Panc1 (cell line): ENCODE data around the gene FLYWCH1. TPM values are rescaled to one million over a fixed set of nuclear protein-coding genes. Genes with fewer than 3 reads are reported as not detected.

Source experiments
- ATAC-seq: fragments of 200-7000 bp; cut with Tn5 transposase; 2 replicates; pipeline ENCODE4 v1.9.1; 2020; ENCODE audit warnings: mild to moderate bottlenecking, moderate library complexity
- BruUV-seq: library from RNA; stranded (reverse); fragments of 400-500 nt; replicated peaks from 2 replicates; lab custom pipeline; 2021; lab: Mats Ljungman, UMichigan
- CTCF ChIA-PET: fragments of 300-600 bp; sonication (Branson Sonifier 250); formaldehyde crosslinking; loops from one replicate; lab custom pipeline; 2022; ENCODE audit warnings: antibody characterized with exemption; lab: Charles Lee
- POLR2A ChIA-PET: fragments of 300-600 bp; sonication (Branson Sonifier 250); formaldehyde crosslinking; loops from one replicate; lab custom pipeline; 2022; ENCODE audit warnings: antibody characterized with exemption; lab: Charles Lee
- DNase-seq: peaks from one replicate; pipeline ENCODE4 v3.0.0-alpha.2; 2010; ENCODE audit warnings: low read depth, low spot score
- H3K27ac ChIP-seq: 2 replicates; pipeline ENCODE4 v1.5.1; 2011; ENCODE audit warnings: mild to moderate bottlenecking, low read length, inconsistent platforms
- H3K27me3 ChIP-seq: fragments of 200-500 bp; sonication (Bioruptor generic); 2 replicates; pipeline ENCODE4 v1.6.0; 2014; ENCODE audit warnings: low read length, inconsistent platforms; ENCODE audit not compliant: control insufficient read depth, insufficient read depth
- H3K36me3 ChIP-seq: fragments of 200-500 bp; sonication (Bioruptor generic); 2 replicates; pipeline ENCODE4 v1.5.1; 2014; ENCODE audit warnings: inconsistent platforms, mild to moderate bottlenecking, low read length, moderate library complexity; ENCODE audit not compliant: control insufficient read depth, insufficient read depth
- H3K4me1 ChIP-seq: 2 replicates; pipeline ENCODE4 v1.5.1; 2011; ENCODE audit warnings: inconsistent platforms, mild to moderate bottlenecking, low read length, moderate library complexity; ENCODE audit not compliant: control insufficient read depth, insufficient read depth
- H3K4me3 ChIP-seq, 2 experiments: 2 replicates each; pipeline ENCODE4 v1.5.1; 2011 to 2012; ENCODE audit warnings: low read depth in 2 of 2, low read length in 2 of 2, mild to moderate bottlenecking in 2 of 2, inconsistent platforms in 1 of 2, moderate library complexity in 1 of 2
- H3K9me3 ChIP-seq: fragments of 200-500 bp; sonication (Bioruptor generic); 2 replicates; pipeline ENCODE4 v1.5.1; 2014; ENCODE audit warnings: low read depth, mild to moderate bottlenecking, inconsistent platforms, low read length, moderate library complexity; ENCODE audit not compliant: control insufficient read depth, insufficient read depth
- POLR2AphosphoS5 ChIP-seq: IDR thresholded peaks from 2 replicates; pipeline ENCODE4 v1.6.1; 2012; ENCODE audit warnings: mild to moderate bottlenecking, low read depth, low read length, moderate library complexity
- SIN3A ChIP-seq: IDR thresholded peaks from 2 replicates; pipeline ENCODE4 v1.6.1; 2012; ENCODE audit warnings: low read depth, mild to moderate bottlenecking, low read length, moderate library complexity, borderline replicate concordance; ENCODE audit not compliant: insufficient read depth
- TCF7L2 ChIP-seq: IDR thresholded peaks from 2 replicates; pipeline ENCODE4 v1.6.1; 2011; ENCODE audit warnings: mild to moderate bottlenecking, low read depth, low read length, inconsistent platforms
- in situ Hi-C: cut with HindIII; loops from 2 replicates; pipeline ENCODE4 v1.10.0; 2016; ENCODE audit warnings: low sequenced_read_pairs, low pct_unique_long_range_greater_than_20kb
- intact Hi-C: fragments of 100-400 bp; cut with micrococcal nuclease; formaldehyde crosslinking; loops from one replicate; pipeline ENCODE4 v1.10.0; 2022; ENCODE audit not compliant: unreplicated experiment
- total RNA-seq: library from RNA; stranded (reverse); gene quantifications from one replicate; pipeline ENCODE4 v1.2.1, GENCODE V29; 2021; ENCODE audit not compliant: unreplicated experiment
- TF ChIP-seq, protein P1 (sequence below): fragments of 450-650 bp; IDR thresholded peaks from 2 replicates; pipeline ENCODE4 v1.5.1; 2017; ENCODE audit warnings: mild to moderate bottlenecking
- TF ChIP-seq, protein P2 (sequence below), 2 experiments: IDR thresholded peaks; 2 replicates each; pipeline ENCODE4 v1.6.1; 2011 to 2012; ENCODE audit warnings: low read depth in 2 of 2, control low read depth in 1 of 2, low read length in 1 of 2, mild to moderate bottlenecking in 1 of 2, moderate library complexity in 1 of 2; ENCODE audit not compliant: insufficient read depth in 1 of 2

FLYWCH1 gene
- total RNA-seq, 1 experiment from 2014 or later: 67.9 TPM

DNA sequence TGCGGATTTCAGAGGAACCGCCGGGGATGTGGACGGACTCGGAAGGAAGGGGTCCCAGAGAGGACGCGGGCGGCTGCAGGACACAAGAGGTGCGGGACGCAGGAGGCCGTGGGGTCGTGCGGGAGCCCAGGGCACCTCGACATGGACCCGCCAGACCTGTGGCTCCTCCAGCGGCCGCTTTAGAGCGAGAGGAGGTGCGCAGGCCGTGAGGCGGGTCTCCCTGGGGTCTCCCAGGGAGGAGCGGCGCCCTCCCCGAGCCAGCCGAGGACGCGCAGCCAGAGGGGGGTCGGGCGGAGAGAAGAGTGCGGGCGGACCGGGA lies 6.8 kb upstream of the FLYWCH1 start:
- CTCF ChIA-PET: interaction anchor here (1.0 kb wide), 1 partner anchor 66 kb away, joined by 3 read pairs; no protein-coding TSS in a partner anchor
- POLR2A ChIA-PET: no interaction called here
- Histone ChIP-seq H3K27ac (peak overlapping the region; percentile 96), H3K36me3 (no peaks in the 10 kb centered on the region), H3K9me3 (no peaks in the 10 kb centered on the region), H3K27me3 (no peaks in the 10 kb centered on the region), H3K4me1 (peaks cover 6% of the 10 kb centered on the region), H3K4me3 (peak overlapping the region; percentile 64 to 92)
- TF ChIP-seq, protein P1, sequence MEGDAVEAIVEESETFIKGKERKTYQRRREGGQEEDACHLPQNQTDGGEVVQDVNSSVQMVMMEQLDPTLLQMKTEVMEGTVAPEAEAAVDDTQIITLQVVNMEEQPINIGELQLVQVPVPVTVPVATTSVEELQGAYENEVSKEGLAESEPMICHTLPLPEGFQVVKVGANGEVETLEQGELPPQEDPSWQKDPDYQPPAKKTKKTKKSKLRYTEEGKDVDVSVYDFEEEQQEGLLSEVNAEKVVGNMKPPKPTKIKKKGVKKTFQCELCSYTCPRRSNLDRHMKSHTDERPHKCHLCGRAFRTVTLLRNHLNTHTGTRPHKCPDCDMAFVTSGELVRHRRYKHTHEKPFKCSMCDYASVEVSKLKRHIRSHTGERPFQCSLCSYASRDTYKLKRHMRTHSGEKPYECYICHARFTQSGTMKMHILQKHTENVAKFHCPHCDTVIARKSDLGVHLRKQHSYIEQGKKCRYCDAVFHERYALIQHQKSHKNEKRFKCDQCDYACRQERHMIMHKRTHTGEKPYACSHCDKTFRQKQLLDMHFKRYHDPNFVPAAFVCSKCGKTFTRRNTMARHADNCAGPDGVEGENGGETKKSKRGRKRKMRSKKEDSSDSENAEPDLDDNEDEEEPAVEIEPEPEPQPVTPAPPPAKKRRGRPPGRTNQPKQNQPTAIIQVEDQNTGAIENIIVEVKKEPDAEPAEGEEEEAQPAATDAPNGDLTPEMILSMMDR: no peak
- TF ChIP-seq POLR2AphosphoS5 (no peak), SIN3A (no peak), TCF7L2 (no peak)
- TF ChIP-seq, protein P2, sequence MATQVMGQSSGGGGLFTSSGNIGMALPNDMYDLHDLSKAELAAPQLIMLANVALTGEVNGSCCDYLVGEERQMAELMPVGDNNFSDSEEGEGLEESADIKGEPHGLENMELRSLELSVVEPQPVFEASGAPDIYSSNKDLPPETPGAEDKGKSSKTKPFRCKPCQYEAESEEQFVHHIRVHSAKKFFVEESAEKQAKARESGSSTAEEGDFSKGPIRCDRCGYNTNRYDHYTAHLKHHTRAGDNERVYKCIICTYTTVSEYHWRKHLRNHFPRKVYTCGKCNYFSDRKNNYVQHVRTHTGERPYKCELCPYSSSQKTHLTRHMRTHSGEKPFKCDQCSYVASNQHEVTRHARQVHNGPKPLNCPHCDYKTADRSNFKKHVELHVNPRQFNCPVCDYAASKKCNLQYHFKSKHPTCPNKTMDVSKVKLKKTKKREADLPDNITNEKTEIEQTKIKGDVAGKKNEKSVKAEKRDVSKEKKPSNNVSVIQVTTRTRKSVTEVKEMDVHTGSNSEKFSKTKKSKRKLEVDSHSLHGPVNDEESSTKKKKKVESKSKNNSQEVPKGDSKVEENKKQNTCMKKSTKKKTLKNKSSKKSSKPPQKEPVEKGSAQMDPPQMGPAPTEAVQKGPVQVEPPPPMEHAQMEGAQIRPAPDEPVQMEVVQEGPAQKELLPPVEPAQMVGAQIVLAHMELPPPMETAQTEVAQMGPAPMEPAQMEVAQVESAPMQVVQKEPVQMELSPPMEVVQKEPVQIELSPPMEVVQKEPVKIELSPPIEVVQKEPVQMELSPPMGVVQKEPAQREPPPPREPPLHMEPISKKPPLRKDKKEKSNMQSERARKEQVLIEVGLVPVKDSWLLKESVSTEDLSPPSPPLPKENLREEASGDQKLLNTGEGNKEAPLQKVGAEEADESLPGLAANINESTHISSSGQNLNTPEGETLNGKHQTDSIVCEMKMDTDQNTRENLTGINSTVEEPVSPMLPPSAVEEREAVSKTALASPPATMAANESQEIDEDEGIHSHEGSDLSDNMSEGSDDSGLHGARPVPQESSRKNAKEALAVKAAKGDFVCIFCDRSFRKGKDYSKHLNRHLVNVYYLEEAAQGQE (IDR thresholded peaks at IDR 0.05; ENCODE audit: insufficient read depth in 1 of 2, low read depth in 2 of 2, low read length in 1 of 2): no peak; a peak in 1 of 4 replicates
- peak; percentile 36; the same call in 1 of the 2 replicates for ATAC-seq
- intact Hi-C loops: no loop called here
- in situ Hi-C loops: no loop called here
- BruUV-seq: TSS peak; percentile 96
- no peak for DNase-seq

DNA sequence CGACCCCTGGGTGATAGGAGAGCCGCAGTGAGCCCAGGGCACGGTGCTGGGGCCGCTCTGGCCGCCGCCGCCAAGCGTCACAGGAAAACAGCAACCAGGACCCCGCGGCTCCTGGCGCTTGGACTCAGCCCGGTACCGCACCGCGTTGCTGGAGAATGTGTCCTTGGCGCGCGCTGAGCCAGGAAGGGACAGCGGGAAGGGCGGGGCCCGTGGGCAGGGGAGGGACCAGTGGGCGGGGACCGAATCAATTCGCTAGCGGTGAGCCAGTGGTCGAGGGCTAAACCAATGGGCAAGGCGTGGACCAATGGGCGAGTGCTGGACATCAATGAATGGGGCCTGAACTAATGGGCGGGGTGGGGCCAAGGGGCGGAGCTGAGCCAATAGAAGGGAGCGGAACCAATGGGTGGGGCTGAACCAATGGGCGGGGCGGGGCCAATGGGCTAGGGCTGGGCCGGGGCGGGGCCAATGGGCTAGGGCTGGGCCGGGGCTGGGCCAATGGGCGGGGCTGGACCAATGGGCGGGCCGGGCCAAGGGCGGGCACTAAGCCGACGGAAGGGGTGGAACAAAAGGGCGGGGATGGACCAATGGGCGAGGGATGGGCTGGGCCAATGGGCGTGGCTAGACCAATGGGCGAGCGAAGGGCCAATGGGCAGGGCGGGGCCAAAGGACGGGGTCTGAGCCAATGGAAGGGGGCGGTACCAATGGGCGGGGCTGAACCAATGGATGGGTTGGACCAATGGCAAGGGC lies 6.3 kb upstream of the FLYWCH1 start:
- in situ Hi-C loops (no loop called here), intact Hi-C loops (no loop called here)
- Histone ChIP-seq H3K4me1 (peaks cover 6% of the 10 kb centered on the region), H3K4me3 (peak overlapping the region; percentile 64 to 92), H3K27me3 (no peaks in the 10 kb centered on the region), H3K27ac (peak overlapping the region; percentile 96), H3K9me3 (no peaks in the 10 kb centered on the region), H3K36me3 (no peaks in the 10 kb centered on the region)
- BruUV-seq: no TSS peak
- POLR2A ChIA-PET: interaction anchor here (0.8 kb wide), 1 partner anchor 159 kb away, joined by 3 read pairs; no protein-coding TSS in a partner anchor
- DNase-seq: peak; percentile 98
- peak; percentile 84 for ATAC-seq
- TF ChIP-seq TCF7L2 (no peak), POLR2AphosphoS5 (peak; percentile 100), SIN3A (peak; percentile 94)
- TF ChIP-seq, protein P2 (IDR thresholded peaks at IDR 0.05; ENCODE audit: insufficient read depth in 1 of 2, low read depth in 2 of 2, low read length in 1 of 2): peak; percentile 36 to 65; a peak in 2 of 4 replicates
- CTCF ChIA-PET: interaction anchor here (0.6 to 1.0 kb wide), 4 partner anchors 23 to 66 kb away, joined by 3 to 14 read pairs (median 4); partner anchors contain the start of gene FLYWCH2
